Stimulated activated effector memory CD8-positive, alpha-beta T cell treated with anti-CD3 and anti-CD28 coated beads, Interleukin-12 subunit alpha, Interleukin-12 subunit beta, amount 100 ng/mL, for 72 hours (primary cell): ENCODE data around the gene AURKAIP1.
A peak's percentile ranks its signal among the peaks of the same experiment; 100 is the strongest.
"Not testable (repeated sequence)": the region's sequence is repeated elsewhere in the genome, so short reads cannot be mapped to it uniquely, and the experiment has no call there.

Source experiments
- ATAC-seq: fragments of 150-1000 bp; cut with Tn5 transposase; 2 replicates; pipeline ENCODE4 v1.10.0; 2021
- DNase-seq, 2 donors: peaks; one replicate each; pipeline ENCODE4 v3.0.0; 2021 to 2022; ENCODE audit warnings: low spot score in 2 of 2
- H3K27ac Mint-ChIP-seq: one replicate; pipeline ENCODE4 v1.8.0; 2022; ENCODE audit warnings: mild to moderate bottlenecking, mixed read lengths
- H3K36me3 Mint-ChIP-seq: one replicate; pipeline ENCODE4 v1.8.0; 2022; ENCODE audit warnings: mild to moderate bottlenecking, mixed read lengths
- H3K4me1 Mint-ChIP-seq: one replicate; pipeline ENCODE4 v1.8.0; 2022; ENCODE audit warnings: mixed read lengths
- H3K4me3 Mint-ChIP-seq: one replicate; pipeline ENCODE4 v1.8.0; 2022; ENCODE audit warnings: mild to moderate bottlenecking, mixed read lengths
- H3K9me3 Mint-ChIP-seq: one replicate; pipeline ENCODE4 v1.8.0; 2022; ENCODE audit warnings: mixed read lengths

Gene AURKAIP1

GRCh38 chr1:1412311-1412902, 37.4 kb upstream of the AURKAIP1 start:
- not testable (repeated sequence) for ATAC-seq, H3K9me3 Mint-ChIP-seq, H3K27ac Mint-ChIP-seq, H3K4me1 Mint-ChIP-seq, H3K4me3 Mint-ChIP-seq, DNase-seq
- H3K36me3 Mint-ChIP-seq, result peaks cover 25% of the 10 kb centered on the region

GRCh38 chr1:1411626-1412025, 36.6 kb upstream of the AURKAIP1 start:
- no peak for ATAC-seq
- Mint-ChIP-seq H3K27ac (peak overlapping the region; percentile 23), H3K9me3 (no peaks in the 10 kb centered on the region), H3K4me1 (peaks cover 5% of the 10 kb centered on the region), H3K4me3 (no peak overlapping the region), H3K36me3 (peaks cover 32% of the 10 kb centered on the region)
- DNase-seq, result no peak

DNA sequence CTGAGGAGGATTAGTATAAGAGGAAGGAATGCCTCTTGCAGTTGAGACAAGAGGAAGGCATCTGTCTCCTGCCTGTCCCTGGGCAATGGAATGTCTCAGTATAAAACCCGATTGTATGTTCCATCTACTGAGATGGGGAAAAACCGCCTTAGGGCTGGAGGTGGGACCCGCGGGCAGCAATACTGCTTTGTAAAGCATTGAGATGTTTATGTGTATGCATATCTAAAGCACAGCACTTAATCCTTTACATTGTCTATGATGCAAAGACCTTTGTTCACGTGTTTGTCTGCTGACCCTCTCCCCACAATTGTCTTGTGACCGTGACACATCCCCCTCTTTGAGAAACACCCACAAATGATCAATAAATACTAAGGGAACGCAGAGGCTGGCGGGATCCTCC, 35.2 kb upstream of the AURKAIP1 start:
- peaks cover 18% of the 10 kb centered on the region for H3K4me1 Mint-ChIP-seq
- not testable (repeated sequence) for ATAC-seq, H3K27ac Mint-ChIP-seq, H3K9me3 Mint-ChIP-seq, DNase-seq, H3K4me3 Mint-ChIP-seq
- peaks cover 46% of the 10 kb centered on the region for H3K36me3 Mint-ChIP-seq

DNA sequence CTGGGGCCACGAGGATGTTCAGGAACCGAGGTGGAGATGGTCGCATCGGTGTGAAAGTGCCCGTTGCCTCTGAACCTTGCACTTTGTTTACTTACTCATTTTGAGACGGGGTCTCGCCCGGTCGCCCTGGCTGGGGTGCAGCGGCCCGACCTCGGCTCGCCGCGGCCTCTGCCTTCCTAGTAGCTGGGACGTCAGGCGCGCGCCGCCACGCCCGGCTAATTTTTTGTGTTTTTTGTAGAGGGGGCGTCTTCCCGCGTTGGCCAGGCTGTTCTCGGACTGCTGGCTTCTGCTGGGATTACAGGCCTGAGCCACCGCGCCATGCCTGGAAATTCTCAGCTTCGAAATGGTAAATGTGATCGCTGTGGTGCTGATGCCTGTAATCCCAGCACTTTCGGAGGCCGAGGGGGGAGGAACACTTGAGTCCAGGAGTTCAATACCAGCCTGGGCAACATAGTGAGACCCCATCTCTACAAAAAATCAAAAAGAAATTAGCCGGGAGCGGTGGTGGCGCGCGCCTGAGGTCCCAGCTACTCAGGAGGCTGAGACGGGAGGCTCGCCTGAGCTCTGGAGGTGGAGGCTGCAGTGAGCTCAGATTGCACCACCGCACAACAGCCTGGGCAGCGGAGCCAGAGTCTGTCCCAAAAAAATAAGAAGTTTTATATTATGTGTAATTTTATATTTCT, 32.8 kb upstream of the AURKAIP1 start:
- Mint-ChIP-seq H3K36me3 (peaks cover 71% of the 10 kb centered on the region), H3K4me1 (peaks cover 27% of the 10 kb centered on the region), H3K4me3 (peak overlapping the region; percentile 88), H3K27ac (peak overlapping the region; percentile 94), H3K9me3 (no peaks in the 10 kb centered on the region)
- ATAC-seq, result peak; percentile 41
- no peak for DNase-seq

DNA sequence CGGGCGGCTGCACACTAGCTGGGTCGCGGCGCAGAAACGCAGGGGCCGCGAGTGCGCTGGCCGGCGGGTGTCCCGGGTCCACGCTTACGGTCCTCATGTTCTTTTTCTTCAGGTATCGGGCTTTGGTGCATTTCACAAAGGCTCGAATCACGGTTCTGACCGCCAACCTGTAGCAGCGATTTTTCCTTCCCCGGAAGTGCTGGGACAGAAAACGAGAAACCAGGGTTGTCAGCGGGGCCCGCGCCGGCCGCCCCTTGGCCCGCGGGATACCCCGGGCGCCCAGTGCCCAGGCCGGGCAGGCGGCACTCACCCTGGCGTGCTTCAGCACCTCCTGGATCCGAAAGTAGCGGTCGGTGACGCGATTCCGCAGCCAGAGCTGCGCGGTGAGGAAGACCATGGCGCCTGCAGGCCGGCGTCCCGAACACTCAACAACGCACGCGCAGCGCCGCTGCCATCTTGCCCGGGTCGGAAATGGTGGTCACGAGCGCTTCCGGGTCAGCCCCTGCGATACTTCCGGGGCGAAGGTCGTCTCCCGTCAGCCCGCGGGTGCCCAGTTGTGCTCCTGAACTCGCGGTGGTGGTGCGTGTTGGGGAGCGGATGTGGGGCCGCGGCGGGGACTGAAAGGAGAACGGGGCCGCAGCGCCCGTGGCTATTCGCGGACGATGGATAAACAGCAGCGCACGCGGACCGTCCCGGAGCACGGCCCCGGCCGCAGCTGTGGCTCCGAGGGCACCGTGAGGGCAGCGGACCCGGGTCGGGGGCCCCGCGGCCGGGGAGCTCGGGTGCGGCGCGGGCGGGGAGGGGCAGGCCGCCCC, 32.0 kb upstream of the AURKAIP1 start, which contains the start of gene MRPL20:
Gene MRPL20, minus strand, starts transcription at position 473 of the 815 bp plus-strand sequence. Its CDS starts 76 bp downstream, at position 397.
- H3K36me3 Mint-ChIP-seq, result peaks cover 78% of the 10 kb centered on the region

GRCh38 chr1:1406101-1406820, 31.3 kb upstream of the AURKAIP1 start:
- ATAC-seq (peak; percentile 0), DNase-seq (no peak)
- Mint-ChIP-seq H3K4me1 (peaks cover 38% of the 10 kb centered on the region), H3K4me3 (peak overlapping the region; percentile 88), H3K27ac (peak overlapping the region; percentile 94), H3K9me3 (no peaks in the 10 kb centered on the region), H3K36me3 (peaks cover 86% of the 10 kb centered on the region)

More for the DNA sequence above, 32.0 kb upstream of the AURKAIP1 start, which contains the start of gene MRPL20:
- peak; percentile 88 to 96 for DNase-seq
- H3K4me3 Mint-ChIP-seq, result peak within 1 kb of the TSS; percentile 88
- H3K27ac Mint-ChIP-seq, result peak within 1 kb of the TSS; percentile 94
- H3K9me3 Mint-ChIP-seq, result no peaks in the 10 kb centered on the region
- peak; percentile 97 for ATAC-seq
- H3K4me1 Mint-ChIP-seq, result peaks cover 32% of the 10 kb centered on the region

DNA sequence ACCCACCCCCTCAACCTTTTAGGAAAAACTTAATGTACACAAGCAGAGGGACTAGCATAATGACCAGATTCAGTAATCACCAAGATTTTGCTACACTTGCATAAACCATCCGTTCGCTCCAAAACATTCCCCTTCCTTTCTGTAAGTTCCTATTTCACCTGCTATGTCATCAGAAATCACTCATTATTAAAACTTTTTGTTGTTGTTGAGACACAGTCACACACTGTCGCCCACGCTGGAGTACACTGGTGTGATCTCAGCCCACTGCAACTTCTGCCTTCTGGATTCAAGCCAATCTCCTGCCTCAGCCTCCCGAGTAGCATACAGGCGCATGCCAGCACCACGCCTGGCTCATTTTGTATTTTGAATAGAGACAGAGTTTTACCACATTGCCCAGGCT, 28.6 kb upstream of the AURKAIP1 start:
- DNase-seq (no peak), ATAC-seq (no peak)
- Mint-ChIP-seq H3K4me3 (no peak overlapping the region), H3K36me3 (peaks cover 93% of the 10 kb centered on the region), H3K4me1 (peaks cover 56% of the 10 kb centered on the region), H3K9me3 (no peaks in the 10 kb centered on the region), H3K27ac (peak overlapping the region; percentile 23)

GRCh38 chr1:1402901-1403392, 27.9 kb upstream of the AURKAIP1 start:
- Mint-ChIP-seq H3K4me1 (peaks cover 56% of the 10 kb centered on the region), H3K27ac (peak overlapping the region; percentile 23), H3K36me3 (peaks cover 95% of the 10 kb centered on the region)
- not testable (repeated sequence) for H3K4me3 Mint-ChIP-seq, DNase-seq, ATAC-seq, H3K9me3 Mint-ChIP-seq

GRCh38 chr1:1402072-1402900, 27.3 kb upstream of the AURKAIP1 start:
- DNase-seq, result no peak
- no peak overlapping the region for H3K4me3 Mint-ChIP-seq
- no peak for ATAC-seq
- peaks cover 95% of the 10 kb centered on the region for H3K36me3 Mint-ChIP-seq
- peaks cover 59% of the 10 kb centered on the region for H3K4me1 Mint-ChIP-seq
- H3K9me3 Mint-ChIP-seq, result no peaks in the 10 kb centered on the region
- H3K27ac Mint-ChIP-seq, result peak overlapping the region; percentile 76

GRCh38 chr1:1401457-1402010, 26.5 kb upstream of the AURKAIP1 start:
- peaks cover 95% of the 10 kb centered on the region for H3K36me3 Mint-ChIP-seq
- peak overlapping the region; percentile 94 for H3K27ac Mint-ChIP-seq

DNA sequence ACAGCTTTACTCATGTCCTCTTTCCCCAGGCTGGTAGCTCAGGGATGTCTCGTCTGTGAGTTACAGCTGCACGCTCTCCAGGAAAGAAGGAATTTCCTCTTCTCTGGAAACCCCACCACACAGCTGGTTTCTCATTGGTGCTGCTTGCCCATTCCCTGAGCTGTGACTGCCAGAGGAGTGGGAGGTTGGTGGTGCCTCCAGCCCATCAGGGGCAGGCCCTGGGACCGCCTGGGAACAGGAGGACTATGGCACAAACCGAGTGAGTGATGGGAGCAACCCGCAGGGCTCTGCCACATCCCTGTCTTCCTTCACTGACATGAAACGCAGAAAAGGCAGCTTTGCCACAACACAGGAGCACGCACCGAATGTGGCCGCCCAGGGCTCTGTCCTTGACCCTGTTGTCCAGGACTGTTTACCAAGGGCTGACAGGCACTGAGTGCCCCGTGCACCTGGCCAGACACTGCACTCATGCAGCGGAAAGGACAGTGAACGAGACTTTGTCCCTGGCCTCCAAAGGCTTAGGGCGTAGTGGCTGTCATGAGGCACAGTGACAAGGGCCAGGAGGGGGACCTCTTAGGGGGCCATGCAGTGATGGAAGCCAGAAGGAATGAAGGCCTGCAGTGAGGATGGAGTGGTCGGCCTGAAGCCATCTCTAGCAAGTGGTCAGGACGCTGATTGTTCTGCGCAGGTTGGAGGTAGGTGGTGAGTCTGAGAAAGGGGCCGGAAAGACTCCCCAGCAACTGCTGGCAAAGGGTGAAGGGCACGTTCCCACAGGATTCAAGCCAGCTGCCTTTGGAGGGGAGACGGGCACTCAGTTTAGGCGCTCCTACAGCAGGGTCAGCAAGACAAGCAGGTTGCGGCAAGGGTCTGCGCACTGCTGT, 25.8 kb upstream of the AURKAIP1 start:
- Mint-ChIP-seq H3K4me3 (peak overlapping the region; percentile 84), H3K27ac (peak overlapping the region; percentile 94), H3K9me3 (no peaks in the 10 kb centered on the region), H3K4me1 (peaks cover 53% of the 10 kb centered on the region), H3K36me3 (peaks cover 95% of the 10 kb centered on the region)
- no peak for DNase-seq
- ATAC-seq, result no peak

More at GRCh38 chr1:1401457-1402010, 26.5 kb upstream of the AURKAIP1 start:
- ATAC-seq, result no peak
- Mint-ChIP-seq H3K9me3 (no peaks in the 10 kb centered on the region), H3K4me1 (peaks cover 59% of the 10 kb centered on the region), H3K4me3 (peak overlapping the region; percentile 84)
- DNase-seq, result no peak

DNA sequence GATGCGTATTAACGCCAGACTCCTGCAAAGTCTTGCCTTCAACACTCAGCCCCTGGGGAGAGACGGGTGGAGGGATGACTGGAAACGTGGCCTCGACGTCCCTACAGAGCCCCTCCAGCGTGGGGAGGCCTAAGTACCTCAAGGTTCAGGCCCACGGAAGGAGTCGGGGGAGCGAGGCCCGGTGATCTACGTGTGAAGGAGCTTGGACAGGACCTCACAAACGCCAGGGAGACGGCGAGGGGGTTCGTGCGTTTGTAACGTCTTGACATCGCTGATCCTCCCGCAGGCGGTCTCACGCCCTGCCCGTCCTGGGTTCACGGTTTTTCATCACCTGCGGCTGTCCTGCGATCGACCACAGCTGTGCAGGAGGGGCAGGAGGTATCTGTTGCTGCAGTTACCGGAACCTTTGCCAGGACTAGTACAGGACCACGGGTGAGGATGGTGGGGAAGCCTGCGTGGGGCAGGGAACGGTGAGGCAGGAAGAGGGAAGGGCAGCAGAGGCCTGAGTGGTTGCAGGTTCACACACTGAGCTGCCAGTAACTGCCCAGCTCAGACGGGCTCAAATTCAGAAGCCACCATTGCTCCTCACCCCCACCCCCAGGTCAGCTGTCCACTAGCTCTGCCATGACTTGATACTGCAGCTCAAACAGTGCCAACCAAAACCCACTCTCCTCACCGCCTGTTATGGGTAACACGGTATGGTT, 25.0 kb upstream of the AURKAIP1 start:
- Mint-ChIP-seq H3K27ac (peak overlapping the region; percentile 94), H3K4me3 (peak overlapping the region; percentile 84), H3K36me3 (peaks cover 95% of the 10 kb centered on the region), H3K4me1 (peaks cover 54% of the 10 kb centered on the region), H3K9me3 (no peaks in the 10 kb centered on the region)
- DNase-seq (no peak), ATAC-seq (no peak)
